HG03159 (cell line): ENCODE measurements around the gene STIP1.

ENCODE experiments used
- ATAC-seq: cut with Tn5 transposase; IDR thresholded peaks from one replicate; pipeline ENCODE4 v1.9.1; 2021; ENCODE audit warnings: mild to moderate bottlenecking, moderate library complexity; ENCODE audit not compliant: unreplicated experiment

Gene STIP1

GRCh38 chr11:64220271-64220670 is 34.3 kb downstream of the STIP1 start:
- no peak for ATAC-seq

- no peak for ATAC-seq
These were observed 34.8 kb downstream of the STIP1 start for GRCh38 chr11:64220798-64221197.

GRCh38 chr11:64222651-64223000 is 36.7 kb downstream of the STIP1 start:
- no peak for ATAC-seq

- ATAC-seq: no peak
These were observed 37.2 kb downstream of the STIP1 start for GRCh38 chr11:64223001-64223651.

GRCh38 chr11:64224151-64224890 is 38.4 kb downstream of the STIP1 start:
- ATAC-seq: no peak

- no peak for ATAC-seq
These were observed 39.1 kb downstream of the STIP1 start for GRCh38 chr11:64224891-64225607.

GRCh38 chr11:64225608-64226506 is 39.9 kb downstream of the STIP1 start, which contains the start of the genes NUDT22 and TRPT1:
Gene NUDT22, plus strand, starts transcription at chr11:64226274. Its CDS starts 379 bp downstream, at chr11:64226653.
Gene TRPT1, minus strand, starts transcription at chr11:64226186. Its CDS starts 326 bp downstream, at chr11:64225860.
- peak; percentile 51 for ATAC-seq

- ATAC-seq: peak; percentile 29
These were observed 40.6 kb downstream of the STIP1 start for GRCh38 chr11:64226507-64227051.

GRCh38 chr11:64227405-64227956 is 41.5 kb downstream of the STIP1 start:
- ATAC-seq: no peak

GRCh38 chr11:64229090-64229743 is 43.2 kb downstream of the STIP1 start:
- ATAC-seq: no peak

- ATAC-seq: no peak
These were observed 43.8 kb downstream of the STIP1 start for GRCh38 chr11:64229744-64230170.

- peak; percentile 33 for ATAC-seq
These were observed 44.4 kb downstream of the STIP1 start, which contains the start of gene DNAJC4 for GRCh38 chr11:64230171-64230984. Gene DNAJC4, plus strand, starts transcription at chr11:64230548. Its CDS starts 307 bp downstream, at chr11:64230855.

- no peak for ATAC-seq
These were observed 45.0 kb downstream of the STIP1 start for GRCh38 chr11:64230985-64231365.

- no peak for ATAC-seq
These were observed 45.6 kb downstream of the STIP1 start for GRCh38 chr11:64231546-64231945.

GRCh38 chr11:64232182-64232966 is 46.4 kb downstream of the STIP1 start:
- no peak for ATAC-seq

GRCh38 chr11:64232967-64233315 is 47.0 kb downstream of the STIP1 start:
- no peak for ATAC-seq

GRCh38 chr11:64233913-64234586 is 48.1 kb downstream of the STIP1 start, which contains the start of gene VEGFB:
Gene VEGFB, plus strand, starts transcription at chr11:64234584. Its CDS starts 250 bp downstream, at chr11:64234834.
- no peak for ATAC-seq
